Inflammatory macrophage treated with lipopolysaccharide for 4 hours (primary cell): ENCODE measurements around the gene COL16A1.

Experiments
- DNase-seq: peaks from one replicate; pipeline ENCODE4 v3.0.0-alpha.2; 2020

Gene COL16A1

DNA sequence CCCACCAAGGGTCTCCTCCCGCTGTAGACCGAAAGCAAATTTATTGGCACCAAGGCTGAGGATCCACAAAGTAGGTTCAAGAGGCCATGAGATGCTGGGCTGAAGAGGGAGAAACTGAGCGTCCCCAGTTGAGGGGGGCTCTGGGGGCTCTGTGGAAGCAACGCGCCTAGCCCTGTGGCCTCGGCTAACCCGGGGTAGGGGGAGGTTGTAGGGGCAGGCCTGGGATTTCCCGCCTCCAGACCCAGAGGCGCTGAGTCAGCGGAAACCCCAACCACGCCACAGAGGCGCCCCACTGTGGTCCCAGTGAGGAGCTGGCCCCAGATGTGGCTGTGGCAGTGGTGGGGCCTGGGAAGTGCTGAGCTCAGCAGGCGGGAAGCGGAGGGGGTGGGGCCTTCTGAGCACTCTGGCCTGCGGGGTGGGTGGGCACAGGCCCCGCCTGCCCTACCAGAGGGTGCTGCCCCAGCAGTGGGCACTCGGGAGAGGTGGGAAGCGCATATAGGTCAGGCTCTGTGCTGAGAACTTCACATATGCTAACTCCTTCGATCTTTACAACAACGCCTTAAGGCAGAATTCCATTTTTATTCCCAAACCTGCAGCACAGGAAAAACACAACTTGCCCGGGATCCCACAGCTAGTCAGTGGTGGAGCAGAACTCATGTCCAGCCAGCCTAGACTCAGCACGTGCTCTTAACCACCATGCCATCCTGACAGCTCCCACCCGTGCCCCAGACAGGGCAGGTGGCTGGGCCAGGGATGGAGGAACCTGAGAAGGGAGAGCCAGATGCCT is 1.5 kb upstream of the COL16A1 start:
- DNase-seq, result peak; percentile 23

DNA sequence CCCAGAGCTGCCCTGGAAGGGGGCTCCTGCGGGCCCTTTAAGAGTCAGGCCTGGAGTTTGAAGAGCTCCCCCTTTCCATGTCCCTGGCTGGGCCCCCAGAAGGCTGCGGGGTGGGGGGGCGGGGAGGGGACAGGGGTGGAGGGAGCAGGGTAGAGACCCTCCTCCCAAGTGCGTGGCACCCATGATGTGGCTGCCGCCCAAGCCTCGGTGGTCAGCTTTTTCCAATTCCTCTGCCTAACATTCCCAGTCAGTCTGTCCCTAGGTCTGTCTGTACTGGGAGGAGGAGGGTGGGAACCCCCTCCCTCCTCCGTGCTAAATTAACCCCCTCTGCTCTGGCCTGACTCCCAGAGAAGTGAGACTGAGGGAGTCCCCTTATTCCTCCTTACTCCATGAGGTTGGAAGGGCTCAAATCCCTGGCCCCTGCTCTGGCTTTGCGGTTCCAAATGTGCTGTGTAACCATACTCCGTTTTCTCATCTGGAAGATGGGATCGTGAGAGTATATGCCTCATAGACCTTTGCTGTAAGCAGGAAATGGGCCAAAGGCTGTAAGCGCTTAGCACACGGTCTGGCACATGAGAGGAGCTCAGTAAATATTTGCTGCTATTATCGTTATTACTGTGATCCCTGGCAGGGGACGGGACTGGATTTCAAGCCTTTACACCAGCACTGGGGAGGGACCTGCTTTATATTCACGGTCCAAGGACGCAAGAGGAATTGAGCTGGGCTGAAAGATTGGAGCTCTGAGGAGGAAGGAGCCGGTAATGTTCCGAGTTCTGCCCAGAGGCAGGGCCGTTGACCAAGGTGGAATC is 658 bp upstream of the COL16A1 start:
- DNase-seq, result no peak

DNA sequence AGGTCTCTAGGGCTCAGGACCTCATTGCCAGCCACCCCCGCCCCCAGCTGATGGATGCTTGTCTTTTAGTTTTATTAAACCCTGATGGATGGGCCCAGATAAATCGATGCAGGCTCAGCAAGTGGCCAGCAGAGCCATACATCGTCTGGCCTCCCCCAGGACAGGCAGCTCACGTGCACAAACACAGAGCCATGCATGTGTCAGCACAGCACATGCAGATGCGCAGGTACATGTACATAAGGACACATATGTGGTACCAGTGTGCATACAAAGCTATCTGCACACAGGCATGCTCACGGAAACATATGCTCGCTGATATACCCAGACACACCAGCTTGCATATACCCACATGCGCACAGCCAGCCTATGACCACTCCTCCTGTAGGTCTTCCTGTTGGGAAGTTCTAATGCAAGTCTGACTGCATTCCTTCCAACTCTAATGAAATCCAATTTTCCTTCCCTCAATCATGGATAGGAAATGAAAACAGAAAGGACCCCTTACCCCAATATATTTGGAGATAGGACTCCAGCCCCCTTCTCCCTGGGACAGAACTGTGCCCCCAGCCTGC is 897 bp downstream of the COL16A1 start:
- no peak for DNase-seq

DNA sequence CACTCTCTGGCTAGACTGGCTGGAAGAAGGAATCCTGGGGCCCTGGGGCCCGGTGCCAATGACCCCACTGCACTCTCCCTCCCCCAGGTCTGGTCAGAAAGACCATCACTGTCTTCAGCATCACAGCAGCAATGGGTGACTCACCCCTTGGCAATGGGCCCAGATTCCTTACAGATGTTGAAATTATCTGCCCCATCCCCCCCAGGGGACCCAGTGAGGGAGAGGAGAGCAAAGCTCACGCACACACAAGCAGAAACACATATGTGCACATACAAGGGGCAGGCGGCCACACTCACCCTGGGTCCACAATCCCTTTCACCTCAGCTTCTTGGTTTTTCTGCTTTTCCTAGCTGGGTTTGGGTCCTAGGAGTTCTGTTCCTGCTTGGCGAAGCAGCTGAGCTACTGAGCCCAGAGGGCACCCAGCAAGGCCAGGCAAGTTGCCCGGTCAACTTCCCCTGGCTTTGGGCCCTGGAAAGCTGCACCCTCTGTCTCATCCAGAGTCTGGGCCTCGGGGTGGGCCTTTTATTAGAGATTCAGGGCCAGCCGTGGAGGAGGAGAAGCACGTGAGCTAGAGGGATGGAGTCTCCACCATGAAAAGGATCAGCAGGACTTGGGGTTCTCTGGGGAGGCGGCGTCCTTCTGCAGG is 2.6 kb downstream of the COL16A1 start:
- peak; percentile 39 for DNase-seq

DNA sequence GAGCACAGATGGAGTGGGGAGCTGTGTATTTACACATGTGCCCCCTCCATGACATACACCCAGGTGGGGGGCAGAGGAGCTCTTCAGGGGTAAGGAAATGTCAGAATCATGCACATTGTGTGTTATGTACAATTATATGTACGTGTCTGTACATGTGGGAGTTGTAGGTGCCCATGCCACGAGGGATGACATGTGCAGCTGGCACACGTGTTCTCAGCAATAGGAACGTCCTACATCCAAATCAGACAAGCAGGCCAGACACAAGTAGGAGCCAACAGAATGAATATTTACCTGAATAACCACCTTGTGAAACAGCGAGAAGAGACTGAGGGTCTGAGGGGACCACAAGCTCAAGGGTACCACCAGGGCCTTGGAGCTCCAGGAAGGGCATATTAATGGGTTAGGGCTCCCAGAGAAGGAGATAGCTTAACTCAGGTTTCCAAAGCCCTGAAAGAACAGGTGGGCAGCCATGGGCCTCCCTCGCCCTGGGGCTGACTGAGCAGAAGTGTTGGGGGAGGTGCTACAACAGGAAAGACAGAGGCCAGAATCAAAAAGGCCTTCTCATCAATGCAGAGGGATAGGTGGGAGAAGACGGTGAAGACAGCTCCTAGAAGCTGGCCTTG is 3.2 kb downstream of the COL16A1 start:
- no peak for DNase-seq

DNA sequence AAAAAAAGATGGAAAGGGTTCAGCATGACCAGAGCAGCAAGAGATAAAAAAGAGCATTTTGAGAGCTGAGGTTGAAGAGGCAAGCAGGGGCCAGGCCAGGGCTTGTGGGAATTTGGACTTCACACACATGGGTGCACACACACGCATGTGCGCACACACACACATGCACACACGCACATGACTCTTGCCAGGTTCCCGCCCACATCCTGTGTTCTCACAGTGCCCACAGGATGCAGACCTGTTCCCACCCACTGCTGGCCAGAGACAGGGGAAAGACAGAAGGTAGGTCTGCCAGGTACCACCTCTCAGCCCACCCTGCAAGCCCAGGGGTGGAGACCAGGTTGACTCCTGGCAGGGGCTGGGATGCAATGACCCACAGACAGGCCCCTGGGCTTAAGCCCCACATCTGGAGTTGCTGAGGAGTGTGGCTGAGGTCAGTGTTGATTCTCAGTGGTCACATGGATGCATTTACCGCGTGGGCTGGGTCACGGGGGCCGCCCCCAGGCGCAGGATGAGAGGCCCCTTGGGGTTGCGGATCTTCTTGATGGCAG is 4.4 kb downstream of the COL16A1 start:
- DNase-seq, result no peak

DNA sequence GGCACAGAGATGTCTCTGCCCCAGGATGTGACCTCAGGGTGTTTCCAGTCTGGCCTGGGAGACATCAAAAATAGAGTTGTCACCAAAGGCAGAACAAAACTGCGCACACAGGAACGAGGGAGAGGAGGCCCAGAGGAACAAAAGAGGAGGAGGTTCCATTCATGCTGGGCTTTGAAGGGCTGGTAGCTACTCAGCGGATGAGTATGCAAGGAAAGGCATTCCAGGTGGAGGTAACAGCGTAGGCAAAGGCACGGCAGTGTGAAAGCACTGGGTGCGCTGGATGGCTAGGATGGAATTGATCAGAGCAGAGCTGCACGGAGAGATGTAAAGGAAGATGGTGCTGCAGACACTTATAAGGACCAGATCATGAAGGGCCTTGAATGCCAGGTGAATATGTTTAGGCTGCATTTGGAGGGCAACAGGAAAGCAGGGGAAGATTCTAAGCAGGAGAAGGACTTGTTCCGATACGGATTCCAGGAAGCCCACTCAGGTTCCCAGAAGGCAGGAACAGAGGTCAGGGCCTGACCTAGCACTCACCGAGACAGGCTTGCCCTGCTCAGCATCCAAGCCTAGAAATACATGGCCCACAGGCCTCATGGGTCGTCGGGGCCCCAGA is 6.3 kb downstream of the COL16A1 start:
- DNase-seq, result no peak

DNA sequence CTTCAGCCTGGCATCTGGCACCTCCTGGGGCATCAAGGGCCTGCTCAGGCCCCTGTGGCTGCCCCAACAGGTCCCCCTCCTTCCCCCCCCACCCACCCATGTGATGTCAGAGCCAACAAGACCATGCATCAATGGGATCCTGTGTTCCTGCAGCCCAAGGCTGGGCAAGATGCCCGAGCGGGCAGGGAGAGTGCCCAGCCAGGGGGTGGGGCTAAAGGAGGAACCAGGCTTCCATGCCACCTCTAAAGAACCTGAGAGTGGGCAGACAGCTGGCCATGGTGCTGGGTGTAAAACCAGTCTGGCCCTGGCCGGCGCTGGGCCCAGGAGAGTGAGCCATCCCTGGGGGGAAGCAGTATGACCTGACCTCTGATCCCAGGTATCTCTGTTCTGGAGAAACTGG is 7.6 kb downstream of the COL16A1 start:
- DNase-seq, result no peak

DNA sequence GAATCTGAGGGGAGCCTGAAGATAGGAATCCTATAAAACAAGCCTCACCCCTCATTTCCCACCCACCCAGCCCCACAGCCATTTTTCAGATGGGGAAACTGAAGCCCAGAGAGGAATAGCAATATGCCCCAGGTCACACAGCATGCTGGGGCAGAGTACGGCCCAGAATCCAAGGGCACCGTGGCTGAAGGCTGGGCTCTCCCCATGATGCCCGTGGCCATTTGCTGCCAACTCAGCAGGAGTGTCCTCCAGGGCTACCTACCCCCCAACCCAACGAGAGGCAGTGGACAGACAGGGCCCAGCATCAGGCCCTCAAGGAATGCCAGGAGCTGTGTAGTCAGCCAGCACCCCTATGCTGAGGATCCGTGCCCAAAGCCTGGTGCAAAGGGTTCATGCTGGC is 8.5 kb downstream of the COL16A1 start:
- no peak for DNase-seq

DNA sequence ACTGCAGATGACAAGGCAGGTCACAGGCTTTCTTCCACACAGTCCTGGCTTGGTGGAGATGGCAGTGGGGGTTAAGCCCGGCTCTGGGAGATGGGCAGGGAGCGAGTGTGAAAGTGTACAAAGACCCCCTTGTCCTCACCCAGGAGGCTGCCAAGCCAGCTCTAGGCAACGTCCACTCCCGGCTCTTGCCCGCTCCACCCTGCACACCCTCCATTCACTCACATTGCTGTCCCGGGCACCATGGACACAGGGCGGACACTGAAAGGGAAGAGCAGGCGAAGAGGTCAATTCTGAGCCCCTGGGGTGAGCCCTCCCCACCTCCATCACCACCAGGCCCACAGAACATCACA is 8.9 kb downstream of the COL16A1 start:
- no peak for DNase-seq

DNA sequence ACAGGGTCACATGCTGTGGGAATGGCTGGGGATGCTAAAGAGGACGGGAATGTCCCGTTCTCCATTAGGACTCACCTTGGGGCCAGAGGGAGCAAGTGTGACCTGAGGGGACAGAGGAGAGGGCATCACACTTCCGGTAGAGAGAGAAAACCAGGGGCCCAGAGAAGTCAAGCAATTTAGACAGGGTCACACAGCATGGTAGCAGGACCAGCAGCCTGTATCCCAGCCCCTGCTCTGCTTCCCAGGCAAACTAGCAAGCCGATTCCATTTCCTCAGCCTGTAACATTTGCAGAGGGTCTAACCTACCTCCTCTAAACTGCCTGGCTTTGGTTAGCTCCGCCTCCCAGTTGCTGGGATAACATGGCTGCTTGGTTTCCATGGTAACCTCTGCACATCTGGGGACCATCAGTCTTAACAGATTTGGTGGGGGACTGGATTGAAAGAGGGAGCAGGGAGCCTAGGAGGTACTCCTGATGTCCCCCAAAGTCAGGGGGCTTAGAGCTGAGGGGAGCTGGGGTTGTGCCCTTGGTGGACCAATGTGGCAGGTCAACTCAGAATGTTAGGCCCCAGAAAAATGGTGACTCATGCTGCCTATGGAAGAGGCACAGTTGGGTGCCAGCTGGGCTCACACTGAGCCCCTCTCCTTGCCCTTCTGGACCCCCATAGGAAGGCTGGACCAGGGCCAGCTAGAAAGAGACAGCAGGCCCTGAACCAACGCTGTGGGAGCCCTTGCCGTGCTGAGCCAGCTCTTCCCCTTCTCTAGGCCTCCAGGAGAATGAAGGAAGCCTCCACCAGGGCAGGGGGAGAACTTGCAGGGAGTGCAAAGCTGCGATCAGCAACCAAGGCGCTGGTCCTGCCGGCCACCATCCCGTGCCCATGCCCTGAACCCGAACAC is 9.5 kb downstream of the COL16A1 start:
- no peak for DNase-seq

DNA sequence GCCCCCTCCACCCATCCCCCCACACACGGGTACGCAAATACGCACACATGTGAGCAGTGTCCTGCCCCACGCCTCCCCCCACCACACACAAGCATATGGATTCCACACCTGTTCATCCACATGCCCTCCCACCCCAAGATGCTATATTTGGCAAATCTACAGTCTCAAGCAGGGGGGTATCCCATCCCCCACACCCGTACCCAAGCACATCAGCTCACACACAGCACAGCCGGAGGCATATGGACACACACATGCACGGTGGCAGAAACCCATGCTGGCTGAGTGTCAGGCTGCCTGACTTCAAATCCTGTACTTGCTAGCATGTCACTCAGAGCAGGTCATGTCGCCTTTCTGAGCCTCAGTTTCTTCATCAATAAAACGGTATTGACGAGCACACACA is 10.6 kb downstream of the COL16A1 start:
- DNase-seq, result no peak

DNA sequence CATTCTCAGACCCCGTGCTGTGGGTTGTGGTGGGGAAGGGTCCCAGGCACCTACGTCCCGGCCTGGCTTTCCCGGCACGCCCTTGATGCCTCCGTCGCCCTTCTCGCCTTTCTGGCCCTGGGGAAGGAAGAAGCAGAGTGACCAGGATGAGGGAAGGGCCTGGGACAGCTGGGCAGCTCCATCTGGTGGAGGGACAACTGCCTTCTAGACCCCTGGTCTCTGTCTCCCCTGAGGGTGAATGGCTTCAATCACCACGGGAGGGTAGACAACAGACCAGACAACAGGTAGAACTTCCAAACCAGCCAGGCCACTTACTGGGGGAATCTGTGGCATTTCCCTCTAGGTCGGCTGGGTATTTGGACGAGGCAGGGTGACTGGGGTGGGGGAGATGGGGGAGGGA is 11.9 kb downstream of the COL16A1 start:
- DNase-seq, result no peak

DNA sequence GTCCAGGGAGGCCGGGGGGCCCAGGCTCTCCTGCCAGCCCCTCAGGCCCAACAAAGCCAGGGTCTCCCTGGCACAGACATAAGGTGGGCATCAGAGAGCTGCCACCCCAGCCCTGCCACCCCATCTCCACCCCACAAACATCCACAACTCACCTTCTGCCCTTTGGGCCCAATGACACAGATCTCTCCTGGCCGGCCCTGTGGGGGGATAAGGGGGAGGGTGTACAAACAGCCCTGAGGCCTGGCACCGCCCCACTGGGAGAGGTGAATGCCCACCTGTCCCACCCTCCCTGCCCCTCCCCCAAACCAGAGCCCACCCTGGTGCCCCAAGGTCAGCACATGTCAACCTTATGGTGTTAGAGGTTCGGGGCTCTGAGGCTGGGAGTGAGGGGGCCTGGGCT is 12.4 kb downstream of the COL16A1 start:
- no peak for DNase-seq

DNA sequence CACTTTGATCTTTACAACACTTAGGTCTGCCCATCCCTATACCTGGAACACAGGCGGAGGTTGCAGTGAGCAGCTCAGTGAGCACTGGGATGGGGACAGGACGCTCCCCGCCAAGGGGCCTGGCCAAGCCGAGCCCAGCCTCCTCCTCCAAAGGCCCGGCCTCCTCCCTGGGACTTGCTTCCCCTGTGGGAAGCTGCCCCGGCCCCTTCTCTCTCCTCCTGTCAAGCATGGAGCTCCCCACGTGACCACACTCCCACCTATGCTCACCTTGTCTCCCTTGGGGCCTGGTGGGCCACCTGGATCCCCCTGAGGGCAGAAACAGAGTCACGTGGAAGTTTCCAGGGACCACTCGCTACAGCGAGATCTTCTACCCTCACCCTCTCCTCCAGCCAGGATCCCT is 12.9 kb downstream of the COL16A1 start:
- DNase-seq, result no peak

DNA sequence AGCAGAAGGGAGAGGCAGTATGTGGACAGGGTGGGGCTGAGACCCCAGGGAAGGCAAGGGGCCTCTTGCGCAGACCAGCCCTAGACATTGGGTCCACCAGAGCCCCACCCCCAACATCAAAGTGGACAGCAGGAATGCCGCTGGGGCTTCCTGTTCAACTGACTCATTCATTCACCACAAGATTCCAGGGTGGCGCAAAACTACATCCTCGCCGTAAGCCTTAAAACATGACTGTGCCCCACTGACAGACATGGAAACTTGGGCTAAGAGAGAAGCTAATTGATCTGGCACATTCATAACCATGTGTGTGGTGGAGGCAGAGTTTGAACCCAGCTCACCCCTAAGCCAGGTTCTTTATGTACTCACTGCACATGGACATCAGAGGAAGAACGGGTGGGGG is 14.0 kb downstream of the COL16A1 start:
- DNase-seq, result peak; percentile 48

DNA sequence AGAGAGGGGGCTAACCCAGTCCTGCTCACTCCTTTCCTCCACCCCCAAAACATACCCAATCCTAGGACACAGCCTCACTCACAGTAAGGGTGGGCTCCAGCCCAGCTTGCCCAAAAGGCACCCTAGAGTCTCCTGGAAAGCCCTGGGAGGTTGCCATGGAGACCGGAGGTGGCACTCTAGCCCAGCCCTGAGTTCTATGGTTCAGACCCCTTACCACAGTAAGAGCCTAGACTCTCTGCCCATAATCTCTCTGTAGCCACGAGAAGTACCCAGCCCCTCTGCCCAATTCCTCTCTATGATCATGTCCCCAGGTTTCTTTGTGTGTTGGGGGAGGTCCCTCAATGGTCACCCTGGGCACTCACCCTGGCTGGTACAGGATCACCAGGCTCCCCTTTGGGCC is 14.4 kb downstream of the COL16A1 start:
- no peak for DNase-seq

DNA sequence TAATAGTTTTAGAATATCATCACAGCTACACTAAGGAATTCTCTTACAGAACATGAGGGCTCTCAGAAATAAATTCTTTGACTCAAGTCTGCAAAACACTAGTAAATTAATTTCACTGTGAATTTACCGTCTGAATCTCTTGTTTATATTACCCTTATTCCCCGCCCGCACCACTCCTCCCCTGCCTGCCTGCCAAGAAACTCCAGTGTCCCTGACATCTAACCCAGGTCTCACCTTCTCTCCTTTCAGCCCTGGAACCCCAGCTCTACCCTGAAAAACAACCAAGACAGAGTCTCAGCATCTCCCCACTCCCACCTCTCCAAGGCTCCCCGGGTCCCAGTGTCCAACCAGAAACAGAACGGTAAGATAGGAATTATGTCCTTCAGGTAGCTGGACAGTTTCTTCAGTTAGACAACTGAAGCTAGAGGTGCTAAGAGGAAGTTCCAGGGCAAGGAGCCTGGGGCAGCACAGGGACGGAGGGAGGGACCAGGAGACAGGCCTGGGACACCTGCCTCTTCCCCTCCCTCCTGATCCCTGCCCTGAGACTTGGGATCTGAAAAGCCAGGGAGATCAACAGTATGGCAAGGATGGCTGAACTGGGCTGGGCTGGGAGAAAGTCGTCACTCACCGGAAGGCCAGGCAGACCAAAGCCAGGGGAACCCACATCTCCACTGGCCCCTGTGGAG is 15.4 kb downstream of the COL16A1 start:
- DNase-seq, result no peak

DNA sequence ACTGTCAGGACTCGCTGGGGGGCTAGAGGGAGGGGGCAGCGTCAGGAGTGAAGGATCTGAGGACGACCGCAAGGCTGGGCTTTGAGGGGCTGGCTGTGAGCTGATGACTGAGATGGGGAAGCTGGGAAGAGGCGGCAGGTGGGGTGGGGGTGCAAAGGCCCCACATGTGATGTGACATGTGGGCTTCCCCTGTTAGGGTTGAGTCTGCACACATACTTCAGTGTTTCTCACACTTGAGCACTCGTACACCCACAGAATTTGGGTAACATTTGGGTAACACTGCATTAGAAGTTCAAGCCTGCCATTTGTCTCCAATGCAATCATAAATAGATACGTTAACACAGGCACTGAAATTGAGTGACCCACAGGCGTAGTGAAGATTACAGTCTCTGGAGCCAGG is 16.2 kb downstream of the COL16A1 start:
- no peak for DNase-seq

DNA sequence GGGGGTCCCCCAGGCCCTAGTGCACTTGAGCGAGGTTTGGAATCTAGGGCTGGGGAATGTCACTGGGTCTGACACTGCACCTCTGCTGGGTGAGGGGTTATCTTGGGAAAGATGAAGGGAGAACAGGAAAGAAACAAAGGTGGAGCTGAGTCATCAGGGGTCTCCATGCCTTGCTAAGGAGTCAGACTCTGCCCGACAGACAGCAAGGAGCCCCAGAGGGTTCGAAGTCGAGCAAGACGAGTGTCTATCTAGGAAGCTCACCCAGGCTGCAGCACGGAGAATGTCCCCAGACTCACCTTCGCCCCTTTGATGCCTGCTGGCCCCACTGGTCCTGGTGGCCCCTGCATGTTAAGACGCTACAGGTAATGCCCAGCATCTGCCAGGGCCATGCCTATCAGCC is 18.0 kb downstream of the COL16A1 start:
- DNase-seq, result no peak

DNA sequence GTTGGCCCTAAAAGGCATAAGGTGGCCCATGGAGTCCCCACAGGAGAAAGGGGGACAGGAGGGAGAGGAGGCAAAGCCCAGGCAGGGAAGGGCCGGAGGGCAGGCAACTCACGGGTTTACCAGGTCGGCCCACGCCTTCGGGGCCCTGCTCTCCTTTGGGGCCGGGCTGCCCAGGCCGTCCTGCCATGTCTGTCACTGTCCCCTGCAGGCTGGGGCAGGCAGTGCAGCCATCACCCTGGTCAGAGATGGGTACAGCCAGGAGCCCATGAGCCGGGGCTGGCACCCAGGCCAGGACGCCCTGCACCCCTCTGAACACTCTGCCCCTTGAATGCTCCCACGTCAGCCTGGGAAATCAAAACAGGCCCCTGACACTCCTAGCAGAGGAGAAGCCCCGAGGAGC is 19.8 kb downstream of the COL16A1 start:
- peak; percentile 18 for DNase-seq
